GM18526 (cell line): ENCODE results near the gene NUDT8.

Experiments used
- POLR2A ChIP-seq: IDR thresholded peaks from 3 replicates; pipeline ENCODE4 v1.6.1; 2011; ENCODE audit not compliant: insufficient read length; ENCODE audit errors: extremely low read depth

NUDT8 gene

DNA sequence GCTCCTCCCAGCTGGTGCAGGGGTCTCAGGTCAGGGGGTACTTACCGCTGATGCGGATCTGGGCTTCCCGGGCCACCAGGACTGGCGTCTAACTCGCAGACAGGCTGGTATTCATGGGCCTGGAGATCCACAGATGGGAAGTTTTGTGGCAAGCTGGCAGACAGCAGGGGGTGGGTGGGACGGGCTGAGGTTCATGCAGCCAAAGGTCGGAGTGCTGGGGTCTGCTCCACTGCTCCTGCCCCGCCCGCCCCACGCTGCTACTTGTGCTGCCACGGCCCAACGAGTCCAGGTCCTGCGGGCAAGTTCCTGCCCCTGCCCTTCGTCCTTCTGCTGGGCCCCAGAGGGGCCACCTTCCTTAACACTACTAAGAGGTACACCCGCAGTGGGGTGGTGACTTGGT is 17.7 kb upstream of the NUDT8 start:
- TF ChIP-seq POLR2A = no peak

DNA sequence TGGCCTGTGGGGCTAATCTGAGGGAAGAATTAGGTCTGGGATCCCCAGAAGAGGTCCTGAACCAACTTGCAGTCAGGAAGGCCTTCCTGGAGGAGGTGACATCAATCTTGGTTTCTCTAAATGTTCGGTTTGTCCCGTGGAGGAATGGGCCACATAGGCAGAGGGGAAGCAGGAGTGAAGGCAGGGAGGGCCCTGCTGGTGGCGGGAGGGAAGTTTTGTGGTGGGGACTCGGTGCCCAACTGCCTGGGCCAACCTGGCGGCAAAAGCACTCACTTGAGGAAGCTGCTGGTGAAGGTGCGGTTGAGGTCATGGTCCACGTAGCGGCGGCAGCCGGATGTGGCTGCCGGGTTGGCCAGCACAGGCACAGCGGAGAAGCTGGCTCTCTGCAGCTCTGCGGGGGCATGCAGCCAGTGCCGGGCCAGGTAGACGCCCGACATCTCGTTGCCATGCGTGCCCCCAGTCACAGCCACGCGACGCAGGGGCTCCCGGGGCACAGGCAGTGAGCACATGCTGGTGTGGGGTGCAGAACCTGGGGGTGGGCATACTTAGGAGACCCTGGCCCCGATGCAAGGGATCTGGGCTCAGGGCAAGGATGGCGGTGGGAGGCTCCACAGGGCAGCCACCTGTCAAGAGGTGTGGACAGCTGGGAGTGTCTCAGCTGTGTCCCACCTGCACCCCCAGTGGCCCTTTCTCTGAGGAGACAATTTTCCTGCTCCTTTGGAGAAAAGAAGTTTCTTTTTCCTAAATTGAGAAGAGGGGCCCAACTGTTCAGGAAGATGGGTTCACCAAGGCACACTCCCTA is 17.0 kb upstream of the NUDT8 start:
- no peak for TF ChIP-seq POLR2A

DNA sequence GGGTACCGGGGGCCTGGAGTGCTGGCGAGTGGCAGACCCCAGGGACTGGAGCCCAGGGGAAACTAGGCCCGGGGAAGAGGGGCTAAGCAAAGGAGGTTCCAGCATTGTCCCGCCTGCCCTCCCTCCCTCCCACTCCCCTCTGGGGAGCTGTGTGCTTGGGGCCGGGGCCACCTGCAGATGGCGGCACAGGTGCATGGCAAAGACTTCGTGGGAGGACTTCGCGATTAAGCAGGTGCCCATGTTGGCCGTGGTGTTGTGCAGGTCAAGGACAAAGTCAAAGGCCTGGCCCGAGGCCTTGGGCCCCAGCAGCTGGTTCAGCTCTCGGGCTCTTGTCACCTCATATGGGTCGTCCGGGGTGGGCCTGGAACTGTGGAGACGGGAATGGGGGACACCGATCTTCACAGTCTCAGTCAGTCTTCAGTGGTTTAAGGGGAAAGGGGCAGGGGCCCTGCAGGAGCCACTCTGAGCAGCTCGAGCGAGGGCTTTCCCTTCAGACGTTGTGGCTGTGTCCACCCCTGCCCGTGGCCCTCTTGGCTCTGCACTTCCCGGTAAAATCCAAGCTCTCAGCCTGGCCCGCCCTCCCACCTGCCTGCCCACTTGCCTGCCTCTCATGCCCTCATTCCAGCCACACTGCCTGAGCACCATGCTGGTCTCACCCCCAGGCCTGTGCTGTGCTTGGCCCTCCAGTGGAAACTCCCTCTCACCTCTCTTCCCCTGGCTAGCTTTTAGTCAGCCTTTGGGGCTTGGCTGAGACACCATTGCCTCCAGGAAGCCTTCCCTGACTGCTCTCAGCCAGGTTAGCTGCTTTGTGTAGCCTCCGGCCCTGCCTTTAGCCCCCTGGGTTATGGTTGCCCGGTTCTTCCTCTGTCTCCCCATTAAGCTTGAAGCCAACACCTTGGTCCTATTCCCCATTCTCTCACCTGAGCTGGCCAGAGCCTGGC is 16.1 kb upstream of the NUDT8 start:
- TF ChIP-seq POLR2A = no peak

DNA sequence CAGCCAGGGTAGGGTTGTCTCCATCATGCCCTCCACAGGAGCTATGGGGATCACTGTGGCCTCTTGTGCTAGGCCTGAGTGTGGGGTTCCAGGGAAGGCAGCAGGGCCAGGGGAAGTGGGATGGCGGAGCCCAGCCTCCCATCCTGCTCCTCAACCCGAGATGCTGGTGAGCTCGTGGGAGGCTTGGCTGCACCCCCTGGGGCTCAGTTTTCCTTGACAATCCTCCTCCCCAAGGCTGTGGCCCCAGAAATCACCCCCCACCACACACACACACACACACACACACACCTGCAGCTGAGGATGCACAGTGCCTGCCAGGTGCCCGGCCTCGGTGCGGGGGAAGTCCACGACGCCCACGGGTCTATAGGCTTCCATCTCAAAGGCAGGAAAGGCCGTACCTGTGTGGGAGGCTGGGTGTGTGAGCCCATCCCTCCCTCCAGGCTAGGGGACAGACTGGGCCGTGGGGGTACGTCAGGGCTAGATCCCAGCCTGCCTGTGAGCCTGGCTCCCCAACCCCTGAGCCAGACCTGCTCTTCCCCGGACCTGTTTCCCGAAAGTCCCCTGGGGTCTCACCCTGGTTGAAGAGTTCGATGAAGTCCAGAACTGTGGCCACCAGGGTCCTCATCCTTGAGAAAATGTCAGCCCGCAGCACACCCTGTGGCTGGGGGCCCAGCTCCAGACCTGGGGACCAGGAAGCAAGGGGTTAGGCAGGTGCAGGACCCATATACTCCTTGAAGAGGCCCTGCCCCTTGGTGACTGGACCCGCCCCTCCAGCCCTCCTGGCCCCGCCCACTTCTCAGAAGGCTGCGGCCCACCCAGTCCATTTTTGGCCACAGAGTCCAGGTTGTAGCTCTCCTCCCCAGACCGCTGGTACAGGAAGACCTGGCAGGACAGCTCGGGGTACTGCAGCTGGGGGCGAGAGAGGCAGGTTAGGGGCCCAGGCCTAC is 15.0 kb upstream of the NUDT8 start:
- no peak for TF ChIP-seq POLR2A

DNA sequence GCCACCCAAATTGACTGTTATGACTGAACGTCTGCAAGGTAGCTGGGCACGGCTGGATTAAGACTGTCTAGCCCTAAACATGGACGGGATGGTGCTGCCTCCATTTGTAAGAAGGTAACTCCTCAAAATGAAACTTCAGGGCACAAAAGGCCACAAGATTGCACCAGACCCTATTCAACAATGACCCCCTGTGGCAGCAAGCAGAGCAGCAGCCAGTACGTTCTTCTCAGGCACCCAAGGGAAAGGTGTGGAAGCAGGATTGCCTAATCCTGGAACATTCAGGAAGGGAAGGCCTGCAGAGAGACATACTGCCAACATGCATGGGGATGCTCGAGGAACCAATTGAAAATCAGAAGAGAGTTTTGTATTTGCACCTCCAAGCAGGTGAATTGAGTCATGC is 14.3 kb upstream of the NUDT8 start:
- TF ChIP-seq POLR2A = no peak

DNA sequence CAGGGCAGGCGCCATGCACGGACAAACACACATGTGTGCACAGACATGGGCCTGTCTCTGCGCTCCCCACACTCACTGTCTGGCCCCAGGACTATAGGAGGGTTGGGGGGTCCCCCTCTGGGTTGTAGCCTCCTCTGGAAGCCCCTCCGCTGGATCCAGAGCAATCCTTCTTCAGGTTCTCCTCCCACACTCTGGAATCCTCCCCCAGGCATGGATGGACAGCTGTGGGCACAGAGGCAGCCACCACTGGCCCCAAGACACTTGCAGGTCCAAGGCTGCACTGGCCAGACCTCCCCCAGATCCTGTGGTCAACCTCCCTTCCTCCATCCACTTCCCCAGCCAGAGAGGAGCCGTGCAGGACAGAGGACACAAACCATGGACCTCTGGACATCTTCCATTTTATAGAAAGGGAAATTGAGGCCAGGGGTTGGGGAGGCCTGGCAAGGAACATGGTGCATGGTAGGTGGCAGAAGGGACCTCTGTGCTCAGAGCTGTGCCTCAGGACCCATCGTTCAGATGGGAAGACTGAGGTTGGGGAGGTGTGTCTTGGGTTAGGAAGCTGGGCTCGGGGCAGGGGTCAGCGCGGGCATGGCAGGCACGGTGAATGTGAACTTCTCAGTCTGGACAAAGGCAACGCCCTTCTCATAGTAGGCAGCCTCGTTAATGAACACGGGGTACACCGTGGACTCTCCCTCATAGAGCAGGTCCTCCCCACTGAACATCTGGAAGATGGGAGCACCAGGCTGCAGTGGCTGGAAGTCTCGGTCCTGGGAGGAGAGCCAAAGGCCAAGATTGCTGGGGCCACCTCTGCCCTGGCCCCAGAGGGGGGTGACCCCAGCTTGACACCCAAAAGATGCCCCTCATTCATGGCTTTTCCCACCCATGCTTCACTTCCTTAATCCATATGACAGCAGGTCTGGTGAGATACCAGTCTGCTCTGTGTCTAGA is 12.7 kb upstream of the NUDT8 start:
- TF ChIP-seq POLR2A = no peak

DNA sequence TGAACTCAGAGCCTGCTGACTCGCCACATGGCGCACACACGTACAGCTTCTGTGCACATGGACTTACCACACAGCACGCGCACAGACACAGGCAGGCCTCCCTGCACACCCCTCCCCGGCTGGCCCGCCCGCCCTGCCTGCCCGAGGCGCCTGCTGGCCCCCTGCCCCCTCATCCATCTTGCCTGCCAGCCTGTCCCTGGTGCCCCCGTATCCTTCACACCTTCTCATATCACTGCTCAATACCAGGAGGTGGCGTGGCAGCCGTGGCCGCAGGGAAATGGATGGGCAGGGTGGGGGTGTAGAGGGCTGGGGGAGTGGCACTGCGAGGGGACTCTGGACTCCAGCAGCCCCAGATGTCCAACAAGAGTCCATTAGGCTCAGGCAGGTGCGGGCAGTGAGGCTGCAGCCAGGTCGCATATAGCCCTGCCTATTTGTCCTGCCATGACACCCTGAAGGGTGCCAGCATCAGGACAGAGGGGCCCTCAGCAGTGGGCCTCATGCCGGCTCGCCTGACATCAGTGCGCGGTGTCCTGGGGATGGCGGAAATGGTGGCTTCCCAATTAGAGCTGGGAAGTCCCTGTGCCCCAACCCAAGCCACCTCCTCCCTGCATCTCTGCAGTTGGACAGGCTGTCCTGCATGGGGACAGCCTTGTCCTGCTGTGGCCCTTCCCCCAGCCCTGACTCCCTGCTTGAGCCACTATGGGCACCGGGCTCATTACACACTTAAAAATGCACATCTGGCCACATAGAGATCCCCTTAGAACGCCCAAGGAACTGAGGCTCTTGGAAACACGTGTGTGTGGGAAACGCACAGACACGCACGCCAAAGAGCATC is 11.8 kb upstream of the NUDT8 start:
- TF ChIP-seq POLR2A = no peak

DNA sequence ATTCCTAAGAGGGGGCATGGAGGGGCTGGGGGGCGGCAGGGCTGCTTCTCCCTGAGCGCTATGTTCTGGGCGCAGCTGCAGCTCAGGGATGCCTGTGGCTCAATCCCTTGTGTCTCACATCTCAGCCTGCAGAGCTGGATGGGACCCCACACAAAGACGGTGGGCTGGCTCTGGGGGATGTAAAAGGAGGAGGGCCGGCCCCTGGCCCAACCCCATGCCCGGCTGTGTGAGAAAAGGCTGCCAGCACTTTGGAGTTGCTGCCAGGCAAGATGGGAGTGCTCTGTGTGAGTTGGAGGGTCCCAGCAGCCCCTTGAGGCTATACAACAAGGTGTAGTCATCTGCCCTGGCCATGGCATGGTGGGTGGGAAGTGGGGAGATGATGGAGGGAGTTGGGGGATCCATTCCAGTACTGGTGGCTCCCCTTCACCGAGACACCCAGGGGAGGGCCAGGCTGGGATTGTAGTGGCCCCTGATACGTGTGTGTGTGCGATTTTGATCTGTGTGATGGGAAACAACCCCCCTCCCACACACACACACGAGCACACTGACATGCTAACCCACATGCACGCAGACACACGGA is 11.1 kb upstream of the NUDT8 start:
- no peak for TF ChIP-seq POLR2A

DNA sequence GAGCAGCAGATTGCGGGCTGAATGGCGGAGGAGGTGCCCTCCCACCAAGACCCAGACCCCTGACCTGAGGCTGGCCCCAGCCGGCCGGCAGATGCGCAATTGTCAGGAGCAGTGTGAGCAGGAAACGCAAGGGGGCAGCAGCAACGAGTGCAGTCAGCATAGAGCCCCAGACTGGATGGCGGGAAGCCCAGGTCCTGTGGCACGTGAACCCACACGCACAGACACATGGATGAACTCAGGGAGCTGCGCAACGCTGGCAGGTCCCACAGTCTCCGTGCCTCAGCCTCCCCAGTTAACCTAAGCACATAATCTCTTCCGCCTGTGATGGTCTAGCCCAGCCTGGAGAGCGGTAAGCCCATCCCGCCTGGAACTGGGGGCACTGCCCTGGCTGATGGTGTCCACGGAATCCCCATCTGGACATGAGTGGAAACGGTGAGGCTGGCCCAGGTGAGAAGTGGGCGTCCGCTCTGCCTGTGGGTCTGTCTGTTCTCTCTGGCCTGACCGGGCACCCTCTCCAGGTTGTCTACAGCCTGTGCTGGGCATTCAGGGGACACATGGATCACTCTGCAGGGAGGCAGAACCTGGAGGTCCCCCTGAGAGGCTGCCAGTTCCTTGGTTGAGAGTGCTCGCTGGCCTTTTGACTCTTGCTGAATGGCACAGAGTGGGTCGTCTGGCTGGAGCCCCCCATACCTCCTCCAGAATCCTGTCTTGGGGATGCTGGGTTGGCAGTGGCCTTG is 10.5 kb upstream of the NUDT8 start:
- no peak for TF ChIP-seq POLR2A

DNA sequence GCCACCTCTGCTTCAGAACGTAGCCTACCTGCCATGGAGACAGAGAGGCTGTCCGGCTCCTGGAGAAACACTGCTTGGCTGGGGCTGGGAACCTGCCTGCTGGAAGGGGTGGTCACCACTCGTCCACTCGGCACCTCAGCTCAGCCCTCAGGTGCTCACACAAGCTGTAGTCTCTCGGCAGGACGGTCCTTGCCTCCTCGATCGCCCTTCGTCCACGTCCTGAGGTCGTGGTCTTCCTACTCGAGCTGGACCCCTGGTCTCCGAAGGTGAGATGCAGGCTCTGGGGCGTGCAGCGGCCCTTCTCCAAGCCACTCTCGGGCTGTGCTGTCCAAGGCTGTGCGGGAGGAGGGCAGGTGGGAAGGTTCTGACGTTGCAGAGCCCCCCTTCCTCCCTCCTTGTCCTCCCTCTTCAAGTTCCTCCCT is 9.7 kb upstream of the NUDT8 start, which contains the start of gene TBX10:
TBX10 (minus strand) TSS at position 326 of the 422 bp plus-strand sequence; CDS start at position 35, 291 bp downstream.
- TF ChIP-seq POLR2A = no peak

DNA sequence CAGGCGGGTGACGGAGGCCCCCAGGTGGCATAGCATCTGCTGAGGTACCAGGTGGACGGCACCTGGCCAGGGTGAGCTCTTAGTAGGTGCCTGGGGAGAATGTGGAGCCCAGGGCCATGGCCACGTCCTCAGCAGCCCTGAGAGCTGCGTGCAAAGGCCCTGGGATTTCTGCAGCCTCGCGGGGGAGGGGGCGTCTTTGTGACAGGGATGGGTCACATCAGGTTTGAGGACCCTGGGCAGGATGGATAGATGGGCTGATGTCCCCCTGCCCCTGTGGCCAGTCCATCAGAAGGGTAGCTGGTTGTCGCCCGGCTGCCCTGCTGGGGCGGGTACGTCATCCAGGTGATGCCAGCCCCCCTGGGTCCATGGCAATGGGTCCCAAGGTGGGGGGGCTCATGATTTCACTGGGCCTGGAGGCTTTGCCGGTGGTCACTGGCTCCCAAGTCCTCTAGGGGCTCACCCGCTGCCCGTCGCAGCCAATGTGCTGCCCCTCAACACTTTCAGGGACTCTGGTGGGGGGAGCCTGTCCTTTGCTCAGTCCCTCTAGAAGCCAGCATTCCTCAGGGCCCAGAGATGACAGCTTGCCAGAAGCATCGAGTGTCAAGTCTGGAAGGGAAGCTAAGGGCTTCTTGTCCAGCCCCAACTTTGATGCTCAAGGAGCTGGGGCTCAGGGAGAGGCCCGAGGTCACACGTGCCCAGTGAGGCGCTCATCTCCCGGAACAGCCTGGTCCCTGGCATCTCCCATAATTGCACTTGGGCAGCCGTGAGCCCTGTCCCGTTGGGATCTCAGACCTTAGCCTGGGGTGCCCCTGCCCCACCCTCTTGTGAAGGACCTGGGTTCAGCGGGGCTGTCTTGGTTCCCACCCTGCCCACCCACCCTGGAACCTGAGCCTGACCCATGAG is 9.0 kb upstream of the NUDT8 start:
- no peak for TF ChIP-seq POLR2A
